Gastrocnemius medialis (tissue), 4 donors: ENCODE data around the gene IKBKE.

Source experiments
- POLR2A ChIP-seq, 2 donors: fragments of 450-650 bp; IDR thresholded peaks; one replicate each; pipeline ENCODE4 v1.6.1; 2017; ENCODE audit warnings: antibody characterized with exemption in 2 of 2, mild to moderate bottlenecking in 2 of 2, moderate library complexity in 2 of 2
- TF ChIP-seq, protein P1 (sequence below), 5 experiments: fragments of 450-650 bp in 3 of 5; fragments of 200-600 bp in 2 of 5; sonication (generic) in 2 of 5; IDR thresholded peaks in 4 of 5; conservative IDR thresholded peaks in 1 of 5; 1 replicate in 4 of 5; 2 replicates in 1 of 5; pipeline ENCODE4 v1.5.1; 2016 to 2019; ENCODE audit warnings: antibody characterized with exemption in 5 of 5, mild to moderate bottlenecking in 3 of 5, moderate library complexity in 3 of 5

DNA sequence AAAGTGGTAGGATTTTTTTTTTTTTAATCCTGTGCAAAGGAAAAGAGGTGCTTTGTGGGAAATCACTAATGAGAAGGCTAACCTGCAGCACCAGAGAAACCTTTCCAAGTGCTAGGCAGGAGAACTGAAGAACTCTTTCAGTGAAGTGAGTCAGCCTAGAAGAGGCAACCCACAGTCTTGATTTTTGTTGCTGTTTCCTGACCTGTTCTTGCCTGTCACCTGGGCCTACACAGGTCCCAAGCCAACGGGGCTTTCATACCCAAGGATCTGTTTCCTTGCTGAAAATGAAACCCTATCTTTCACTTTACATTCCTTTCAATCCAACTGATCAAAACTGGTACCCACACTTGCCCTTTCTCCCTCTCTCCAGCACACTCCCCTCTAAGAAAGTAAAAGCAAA, 7.1 kb upstream of the IKBKE start:
- TF ChIP-seq, protein P1, sequence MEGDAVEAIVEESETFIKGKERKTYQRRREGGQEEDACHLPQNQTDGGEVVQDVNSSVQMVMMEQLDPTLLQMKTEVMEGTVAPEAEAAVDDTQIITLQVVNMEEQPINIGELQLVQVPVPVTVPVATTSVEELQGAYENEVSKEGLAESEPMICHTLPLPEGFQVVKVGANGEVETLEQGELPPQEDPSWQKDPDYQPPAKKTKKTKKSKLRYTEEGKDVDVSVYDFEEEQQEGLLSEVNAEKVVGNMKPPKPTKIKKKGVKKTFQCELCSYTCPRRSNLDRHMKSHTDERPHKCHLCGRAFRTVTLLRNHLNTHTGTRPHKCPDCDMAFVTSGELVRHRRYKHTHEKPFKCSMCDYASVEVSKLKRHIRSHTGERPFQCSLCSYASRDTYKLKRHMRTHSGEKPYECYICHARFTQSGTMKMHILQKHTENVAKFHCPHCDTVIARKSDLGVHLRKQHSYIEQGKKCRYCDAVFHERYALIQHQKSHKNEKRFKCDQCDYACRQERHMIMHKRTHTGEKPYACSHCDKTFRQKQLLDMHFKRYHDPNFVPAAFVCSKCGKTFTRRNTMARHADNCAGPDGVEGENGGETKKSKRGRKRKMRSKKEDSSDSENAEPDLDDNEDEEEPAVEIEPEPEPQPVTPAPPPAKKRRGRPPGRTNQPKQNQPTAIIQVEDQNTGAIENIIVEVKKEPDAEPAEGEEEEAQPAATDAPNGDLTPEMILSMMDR (IDR thresholded peaks at IDR 0.05 in 4 of 5, conservative IDR thresholded peaks at IDR 0.05 in 1 of 5), result no peak
- no peak for TF ChIP-seq POLR2A (IDR thresholded peaks at IDR 0.05)
